ENCODE results near the gene AMACR. TPM values are rescaled to one million over a fixed set of nuclear protein-coding genes. Genes with fewer than 3 reads are reported as not detected.

Gene AMACR
- total RNA-seq, 1 donor from 2014 or later = 9.0 TPM

GRCh38 chr5:34016222-34016621 lies 8.4 kb upstream of the AMACR start:
- H3K27ac Mint-ChIP-seq (ENCODE audit: unreplicated experiment) = no peak overlapping the region
- DNase-seq = no peak
- no peaks in the 10 kb centered on the region for H3K4me1 Mint-ChIP-seq (ENCODE audit: low read depth, unreplicated experiment)
- no peaks in the 10 kb centered on the region for H3K36me3 Mint-ChIP-seq (ENCODE audit: unreplicated experiment)
- H3K9me3 Mint-ChIP-seq (ENCODE audit: unreplicated experiment) = peaks cover under 1% of the 10 kb centered on the region
- TF ChIP-seq CTCF (IDR thresholded peaks at IDR 0.05; ENCODE audit: partially characterized antibody, unreplicated experiment) = no peak
- H3K27me3 Mint-ChIP-seq (ENCODE audit: unreplicated experiment) = no peaks in the 10 kb centered on the region
- H3K4me3 Mint-ChIP-seq (ENCODE audit: unreplicated experiment) = no peak overlapping the region

- no peaks in the 10 kb centered on the region for H3K4me1 Mint-ChIP-seq (ENCODE audit: low read depth, unreplicated experiment)
- no peak overlapping the region for H3K27ac Mint-ChIP-seq (ENCODE audit: unreplicated experiment)
- no peak overlapping the region for H3K4me3 Mint-ChIP-seq (ENCODE audit: unreplicated experiment)
- peaks cover 1% of the 10 kb centered on the region for H3K9me3 Mint-ChIP-seq (ENCODE audit: unreplicated experiment)
- no peaks in the 10 kb centered on the region for H3K27me3 Mint-ChIP-seq (ENCODE audit: unreplicated experiment)
- no peak for TF ChIP-seq CTCF (IDR thresholded peaks at IDR 0.05; ENCODE audit: partially characterized antibody, unreplicated experiment)
- H3K36me3 Mint-ChIP-seq (ENCODE audit: unreplicated experiment) = no peaks in the 10 kb centered on the region
- no peak for DNase-seq
These were observed 7.4 kb upstream of the AMACR start for GRCh38 chr5:34015120-34015822.

GRCh38 chr5:34014626-34015025 lies 6.8 kb upstream of the AMACR start:
- Mint-ChIP-seq H3K27ac (ENCODE audit: unreplicated experiment) (no peak overlapping the region), H3K27me3 (ENCODE audit: unreplicated experiment) (no peaks in the 10 kb centered on the region), H3K9me3 (ENCODE audit: unreplicated experiment) (peaks cover 1% of the 10 kb centered on the region), H3K36me3 (ENCODE audit: unreplicated experiment) (no peaks in the 10 kb centered on the region), H3K4me3 (ENCODE audit: unreplicated experiment) (no peak overlapping the region), H3K4me1 (ENCODE audit: low read depth, unreplicated experiment) (no peaks in the 10 kb centered on the region)
- no peak for DNase-seq
- no peak for TF ChIP-seq CTCF (IDR thresholded peaks at IDR 0.05; ENCODE audit: partially characterized antibody, unreplicated experiment)

- Mint-ChIP-seq H3K4me3 (ENCODE audit: unreplicated experiment) (no peak overlapping the region), H3K9me3 (ENCODE audit: unreplicated experiment) (peaks cover 1% of the 10 kb centered on the region), H3K27ac (ENCODE audit: unreplicated experiment) (no peak overlapping the region), H3K4me1 (ENCODE audit: low read depth, unreplicated experiment) (peaks cover 5% of the 10 kb centered on the region), H3K27me3 (ENCODE audit: unreplicated experiment) (no peaks in the 10 kb centered on the region), H3K36me3 (ENCODE audit: unreplicated experiment) (no peaks in the 10 kb centered on the region)
- no peak for TF ChIP-seq CTCF (IDR thresholded peaks at IDR 0.05; ENCODE audit: partially characterized antibody, unreplicated experiment)
- DNase-seq = no peak
These were observed 5.7 kb upstream of the AMACR start for GRCh38 chr5:34013547-34013946.

GRCh38 chr5:34012791-34013190 lies 4.9 kb upstream of the AMACR start:
- no peak for DNase-seq
- H3K4me3 Mint-ChIP-seq (ENCODE audit: unreplicated experiment) = no peak overlapping the region

More at GRCh38 chr5:34012791-34013190, 4.9 kb upstream of the AMACR start:
- Mint-ChIP-seq H3K27ac (ENCODE audit: unreplicated experiment) (no peak overlapping the region), H3K36me3 (ENCODE audit: unreplicated experiment) (no peaks in the 10 kb centered on the region), H3K27me3 (ENCODE audit: unreplicated experiment) (no peaks in the 10 kb centered on the region), H3K4me1 (ENCODE audit: low read depth, unreplicated experiment) (peaks cover 5% of the 10 kb centered on the region), H3K9me3 (ENCODE audit: unreplicated experiment) (peaks cover 1% of the 10 kb centered on the region)
- no peak for TF ChIP-seq CTCF (IDR thresholded peaks at IDR 0.05; ENCODE audit: partially characterized antibody, unreplicated experiment)

Measured in glutamatergic neuron (in vitro differentiated cells).